IMR-90 (cell line): Measurements from ENCODE around the gene LGMN. TPM values are rescaled to one million over a fixed set of nuclear protein-coding genes. Genes with fewer than 3 reads are reported as not detected.

ENCODE experiments used
- ATAC-seq: fragments of 200-7000 bp; cut with Tn5 transposase; 2 replicates; pipeline ENCODE4 v1.9.1; 2020; ENCODE audit warnings: low read depth, mild to moderate bottlenecking, moderate library complexity
- BruUV-seq: library from RNA; stranded (reverse); fragments of 400-500 nt; replicated peaks from 2 replicates; lab custom pipeline; 2021; lab: Mats Ljungman, UMichigan
- CTCF ChIA-PET: fragments of 300-600 bp; formaldehyde crosslinking; extraction: SDS; loops from one replicate; lab custom pipeline; 2021; ENCODE audit warnings: antibody characterized with exemption; lab: Yijun Ruan, JAX
- POLR2A ChIA-PET: fragments of 300-600 bp; sonication (Branson Sonifier 250); formaldehyde crosslinking; loops from one replicate; lab custom pipeline; 2022; ENCODE audit warnings: antibody characterized with exemption; ENCODE audit not compliant: unreplicated experiment; lab: Charles Lee
- DNase-seq: peaks from one replicate; pipeline ENCODE4 v3.0.0; 2013
- H2AFZ ChIP-seq: replicated peaks from 2 replicates; pipeline ENCODE3; 2013; ENCODE audit warnings: low read length, mild to moderate bottlenecking; ENCODE audit not compliant: poor library complexity
- H2AK5ac ChIP-seq: 2 replicates; pipeline ENCODE4 v1.6.1; 2013; ENCODE audit warnings: low read depth, low read length, inconsistent platforms
- H2AK9ac ChIP-seq: replicated peaks from 2 replicates; pipeline ENCODE3; 2013; ENCODE audit warnings: mild to moderate bottlenecking, low read depth, low read length, moderate library complexity; ENCODE audit not compliant: poor library complexity
- H2BK120ac ChIP-seq: 2 replicates; pipeline ENCODE4 v1.6.1; 2013; ENCODE audit warnings: low read depth, low read length, inconsistent platforms
- H2BK15ac ChIP-seq: 3 replicates; pipeline ENCODE4 v1.6.1; 2013; ENCODE audit warnings: low read depth, low read length, inconsistent platforms
- H2BK20ac ChIP-seq: 2 replicates; pipeline ENCODE4 v1.6.1; 2013; ENCODE audit warnings: low read depth, mild to moderate bottlenecking, inconsistent platforms, low read length, moderate library complexity
- H2BK5ac ChIP-seq: 2 replicates; pipeline ENCODE4 v1.6.1; 2013; ENCODE audit warnings: mild to moderate bottlenecking, low read depth, low read length, inconsistent platforms; ENCODE audit not compliant: poor library complexity, severe bottlenecking
- H3K14ac ChIP-seq: replicated peaks from 2 replicates; pipeline ENCODE4 v1.6.1; 2013; ENCODE audit warnings: low read depth, low read length, inconsistent platforms
- H3K18ac ChIP-seq: 2 replicates; pipeline ENCODE4 v1.6.1; 2013; ENCODE audit warnings: low read depth, low read length, control low read depth
- H3K23ac ChIP-seq: 2 replicates; pipeline ENCODE4 v1.6.1; 2013; ENCODE audit warnings: low read depth, low read length, inconsistent platforms
- H3K27ac ChIP-seq: 2 replicates; pipeline ENCODE4 v1.5.1; 2013; ENCODE audit warnings: mild to moderate bottlenecking, control low read depth, low read length; ENCODE audit not compliant: insufficient read depth
- H3K27me3 ChIP-seq: 2 replicates; pipeline ENCODE4 v1.6.1; 2013; ENCODE audit warnings: low read length; ENCODE audit not compliant: control insufficient read depth, insufficient read depth
- H3K36me3 ChIP-seq: 2 replicates; pipeline ENCODE4 v1.6.1; 2013; ENCODE audit warnings: low read length, mixed read lengths; ENCODE audit not compliant: control insufficient read depth, insufficient read depth
- H3K4ac ChIP-seq: 2 replicates; pipeline ENCODE4 v1.6.1; 2013; ENCODE audit warnings: low read depth, low read length, inconsistent platforms
- H3K4me1 ChIP-seq: 2 replicates; pipeline ENCODE4 v1.6.1; 2013; ENCODE audit warnings: low read length, mixed read lengths; ENCODE audit not compliant: control insufficient read depth, insufficient read depth
- H3K4me2 ChIP-seq: 2 replicates; pipeline ENCODE4 v1.6.1; 2013; ENCODE audit warnings: low read depth, mild to moderate bottlenecking, control low read depth, low read length, moderate library complexity
- H3K4me3 ChIP-seq: 2 replicates; pipeline ENCODE4 v1.5.1; 2013; ENCODE audit warnings: low read depth, mild to moderate bottlenecking, control low read depth, low read length, moderate library complexity; ENCODE audit not compliant: insufficient read depth
- H3K56ac ChIP-seq: 2 replicates; pipeline ENCODE4 v1.6.1; 2013; ENCODE audit warnings: low read length, inconsistent platforms; ENCODE audit not compliant: insufficient read depth; ENCODE audit errors: extremely low read depth
- H3K79me1 ChIP-seq, 2 experiments: 2 replicates each; pipeline ENCODE4 v1.6.1; 2013; ENCODE audit warnings: low read length in 2 of 2, inconsistent platforms in 1 of 2, low read depth in 1 of 2
- H3K9ac ChIP-seq: 2 replicates; pipeline ENCODE4 v1.6.1; 2013; ENCODE audit warnings: low read depth, low read length, control low read depth
- H3K9me1 ChIP-seq: 2 replicates; pipeline ENCODE4 v1.6.1; 2013; ENCODE audit warnings: low read length, inconsistent platforms; ENCODE audit not compliant: insufficient read depth
- H3K9me3 ChIP-seq: 2 replicates; pipeline ENCODE4 v1.6.1; 2013; ENCODE audit warnings: low read length; ENCODE audit not compliant: control insufficient read depth, insufficient read depth
- H4K20me1 ChIP-seq: 2 replicates; pipeline ENCODE4 v1.6.1; 2013; ENCODE audit warnings: low read length, inconsistent platforms; ENCODE audit not compliant: insufficient read depth
- H4K5ac ChIP-seq: 2 replicates; pipeline ENCODE4 v1.6.1; 2013; ENCODE audit warnings: mild to moderate bottlenecking, low read depth, low read length, control low read depth
- H4K8ac ChIP-seq, 2 experiments: 2 replicates each; pipeline ENCODE4 v1.6.1; 2013; ENCODE audit warnings: low read depth in 2 of 2, low read length in 2 of 2, control low read depth in 1 of 2, inconsistent platforms in 1 of 2
- H4K91ac ChIP-seq: 2 replicates; pipeline ENCODE4 v1.6.1; 2013; ENCODE audit warnings: low read depth, low read length, inconsistent platforms; ENCODE audit not compliant: insufficient read depth
- BHLHE40 ChIP-seq: fragments of 150-350 bp; IDR thresholded peaks from 2 replicates; pipeline ENCODE4 v1.6.1; 2016; ENCODE audit warnings: mild to moderate bottlenecking, low read depth, low read length
- CEBPB ChIP-seq: IDR thresholded peaks from 2 replicates; pipeline ENCODE4 v1.6.1; 2012; ENCODE audit warnings: low read depth, low read length, improper control_type of control experiment
- CHD1 ChIP-seq: IDR thresholded peaks from 2 replicates; pipeline ENCODE4 v1.6.1; 2012; ENCODE audit warnings: low read depth, low read length, improper control_type of control experiment
- ELK1 ChIP-seq: fragments of 150-350 bp; IDR thresholded peaks from 2 replicates; pipeline ENCODE4 v1.6.1; 2016; ENCODE audit warnings: low read depth, mild to moderate bottlenecking, low read length, moderate library complexity, borderline replicate concordance
- FOS ChIP-seq: fragments of 150-350 bp; IDR thresholded peaks from 2 replicates; pipeline ENCODE4 v1.6.1; 2016; ENCODE audit warnings: low read depth, low read length
- MAFK ChIP-seq: IDR thresholded peaks from 2 replicates; pipeline ENCODE4 v1.6.1; 2012; ENCODE audit warnings: low read depth, low read length, improper control_type of control experiment
- MAZ ChIP-seq: IDR thresholded peaks from 2 replicates; pipeline ENCODE4 v1.6.1; 2012; ENCODE audit warnings: low read depth, mild to moderate bottlenecking, low read length, improper control_type of control experiment, moderate library complexity, borderline replicate concordance
- MXI1 ChIP-seq: IDR thresholded peaks from 2 replicates; pipeline ENCODE4 v1.6.1; 2012; ENCODE audit warnings: low read depth, mild to moderate bottlenecking, low read length, moderate library complexity, borderline replicate concordance
- POLR2A ChIP-seq: IDR thresholded peaks from 2 replicates; pipeline ENCODE4 v1.6.1; 2012; ENCODE audit warnings: mild to moderate bottlenecking, low read depth, low read length
- RCOR1 ChIP-seq: IDR thresholded peaks from 2 replicates; pipeline ENCODE4 v1.6.1; 2012; ENCODE audit warnings: mild to moderate bottlenecking, low read length, improper control_type of control experiment; ENCODE audit not compliant: insufficient replicate concordance
- RFX5 ChIP-seq: IDR thresholded peaks from 2 replicates; pipeline ENCODE4 v1.8.0; 2012; ENCODE audit warnings: low read depth, mild to moderate bottlenecking, low read length, moderate library complexity
- SMC3 ChIP-seq: fragments of 150-350 bp; IDR thresholded peaks from 2 replicates; pipeline ENCODE4 v1.6.1; 2016; ENCODE audit warnings: low read depth, mild to moderate bottlenecking, antibody characterized with exemption, low read length, moderate library complexity
- USF2 ChIP-seq: fragments of 150-350 bp; IDR thresholded peaks from 2 replicates; pipeline ENCODE4 v1.6.1; 2017; ENCODE audit warnings: mild to moderate bottlenecking, antibody characterized with exemption, low read length, low read depth
- WGBS, 2 experiments: methylation state at CpG; one replicate each; pipeline versions ENCODE4 v1.1.5 to v1.1.7; 2013; ENCODE audit warnings: missing lambda C conversion rate in 2 of 2; ENCODE audit not compliant: insufficient read length in 1 of 2; ENCODE audit errors: extremely low coverage in 2 of 2; 5-methylcytosine and 5-hydroxymethylcytosine counted together
- dilution Hi-C: fragments of 300-500 bp; cut with HindIII; formaldehyde crosslinking; loops from one replicate; pipeline ENCODE4 v1.14.3; 2018; ENCODE audit warnings: low sequenced_read_pairs; ENCODE audit not compliant: unreplicated experiment
- in situ Hi-C: fragments of 300-500 bp; cut with MboI; formaldehyde crosslinking; loops from 3 replicates; pipeline ENCODE4 v1.14.3; 2019; ENCODE audit warnings: low sequenced_read_pairs, inconsistent platforms, mixed read lengths
- intact Hi-C: fragments of 100-400 bp; cut with micrococcal nuclease; formaldehyde crosslinking; loops from 2 replicates; pipeline ENCODE4 v1.10.0; 2022
- polyA plus RNA-seq, 3 experiments: library from polyadenylated mRNA; depleted of rRNA; stranded (reverse); fragments of >200 nt; gene quantifications; 2 replicates each; pipeline ENCODE4 v1.2.3, GENCODE V29; 2012; ENCODE audit warnings: low replicate concordance in 1 of 3
- total RNA-seq: library from RNA; depleted of rRNA; stranded (reverse); fragments of >200 nt; gene quantifications from 2 replicates; pipeline ENCODE4 v1.2.3, GENCODE V29; 2012

LGMN gene
- total and polyA plus RNA-seq, 2 of the 4 experiments (the other 2 are of a cell fraction), result 19.2 to 39.3 TPM

- dilution Hi-C loops (no loop called here), intact Hi-C loops (no loop called here), in situ Hi-C loops (no loop called here)
- no peak overlapping the region for H3K27ac ChIP-seq
- no peak overlapping the region for H2AFZ ChIP-seq
- H4K91ac ChIP-seq, result no peak overlapping the region
- no peak overlapping the region for H3K14ac ChIP-seq
- no peak overlapping the region for H3K56ac ChIP-seq
- no peak overlapping the region for H3K4ac ChIP-seq
- BruUV-seq, result no TSS peak
- H3K18ac ChIP-seq, result no peak overlapping the region
- H2AK5ac ChIP-seq, result no peak overlapping the region
- no peak overlapping the region for H3K9ac ChIP-seq
- ATAC-seq (no peak), DNase-seq (no peak)
- H4K20me1 ChIP-seq, result no peaks in the 10 kb centered on the region
- ChIA-PET CTCF (no interaction called here), POLR2A (no interaction called here)
- no peak overlapping the region for H3K4me2 ChIP-seq
- no peak overlapping the region for H3K4me3 ChIP-seq
- H3K27me3 ChIP-seq, result peaks cover 21% of the 10 kb centered on the region
- no peak overlapping the region for H2BK20ac ChIP-seq
- H4K5ac ChIP-seq, result no peak overlapping the region
- TF ChIP-seq BHLHE40, result no peak
- no peak for TF ChIP-seq POLR2A
- no peak for TF ChIP-seq CEBPB
- no peak for TF ChIP-seq MAFK
- TF ChIP-seq FOS, result no peak
- TF ChIP-seq CHD1, result no peak
- TF ChIP-seq USF2, result no peak
- no peak for TF ChIP-seq RFX5
- TF ChIP-seq MAZ, result no peak
- no peak for TF ChIP-seq RCOR1
- no peak for TF ChIP-seq SMC3
- TF ChIP-seq ELK1, result no peak
- TF ChIP-seq MXI1, result no peak
- H2BK120ac ChIP-seq, result no peak overlapping the region
- no peak overlapping the region for H3K23ac ChIP-seq
- no peak overlapping the region for H2BK15ac ChIP-seq
- H4K8ac ChIP-seq, result no peak overlapping the region
- H2AK9ac ChIP-seq, result no peak overlapping the region
- no peaks in the 10 kb centered on the region for H3K9me3 ChIP-seq
- H3K4me1 ChIP-seq, result no peaks in the 10 kb centered on the region
- H2BK5ac ChIP-seq, result no peak overlapping the region
- no peaks in the 10 kb centered on the region for H3K9me1 ChIP-seq
- no peaks in the 10 kb centered on the region for H3K79me1 ChIP-seq
- WGBS, 2 experiments, result no CpG with 5 or more reads among the region's 4 CpGs
- no peaks in the 10 kb centered on the region for H3K36me3 ChIP-seq
Observed at GRCh38 chr14:92737619-92738188, 10.7 kb downstream of the LGMN start.
